GM20000 (cell line): ENCODE results near the gene TENT4B.

Experiments used
- DNase-seq: peaks from one replicate; pipeline ENCODE4 v3.0.0; 2012; ENCODE audit warnings: low spot score
- TF ChIP-seq, protein P1 (sequence below): IDR thresholded peaks from 2 replicates; pipeline ENCODE4 v1.5.1; 2012; ENCODE audit warnings: mild to moderate bottlenecking, control low read depth; ENCODE audit errors: extremely low read depth, missing control alignments

The TENT4B gene

GRCh38 chr16:50208460-50208931 lies 55.4 kb downstream of the TENT4B start:
- TF ChIP-seq, protein P1, sequence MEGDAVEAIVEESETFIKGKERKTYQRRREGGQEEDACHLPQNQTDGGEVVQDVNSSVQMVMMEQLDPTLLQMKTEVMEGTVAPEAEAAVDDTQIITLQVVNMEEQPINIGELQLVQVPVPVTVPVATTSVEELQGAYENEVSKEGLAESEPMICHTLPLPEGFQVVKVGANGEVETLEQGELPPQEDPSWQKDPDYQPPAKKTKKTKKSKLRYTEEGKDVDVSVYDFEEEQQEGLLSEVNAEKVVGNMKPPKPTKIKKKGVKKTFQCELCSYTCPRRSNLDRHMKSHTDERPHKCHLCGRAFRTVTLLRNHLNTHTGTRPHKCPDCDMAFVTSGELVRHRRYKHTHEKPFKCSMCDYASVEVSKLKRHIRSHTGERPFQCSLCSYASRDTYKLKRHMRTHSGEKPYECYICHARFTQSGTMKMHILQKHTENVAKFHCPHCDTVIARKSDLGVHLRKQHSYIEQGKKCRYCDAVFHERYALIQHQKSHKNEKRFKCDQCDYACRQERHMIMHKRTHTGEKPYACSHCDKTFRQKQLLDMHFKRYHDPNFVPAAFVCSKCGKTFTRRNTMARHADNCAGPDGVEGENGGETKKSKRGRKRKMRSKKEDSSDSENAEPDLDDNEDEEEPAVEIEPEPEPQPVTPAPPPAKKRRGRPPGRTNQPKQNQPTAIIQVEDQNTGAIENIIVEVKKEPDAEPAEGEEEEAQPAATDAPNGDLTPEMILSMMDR, result no peak
- no peak for DNase-seq

DNA sequence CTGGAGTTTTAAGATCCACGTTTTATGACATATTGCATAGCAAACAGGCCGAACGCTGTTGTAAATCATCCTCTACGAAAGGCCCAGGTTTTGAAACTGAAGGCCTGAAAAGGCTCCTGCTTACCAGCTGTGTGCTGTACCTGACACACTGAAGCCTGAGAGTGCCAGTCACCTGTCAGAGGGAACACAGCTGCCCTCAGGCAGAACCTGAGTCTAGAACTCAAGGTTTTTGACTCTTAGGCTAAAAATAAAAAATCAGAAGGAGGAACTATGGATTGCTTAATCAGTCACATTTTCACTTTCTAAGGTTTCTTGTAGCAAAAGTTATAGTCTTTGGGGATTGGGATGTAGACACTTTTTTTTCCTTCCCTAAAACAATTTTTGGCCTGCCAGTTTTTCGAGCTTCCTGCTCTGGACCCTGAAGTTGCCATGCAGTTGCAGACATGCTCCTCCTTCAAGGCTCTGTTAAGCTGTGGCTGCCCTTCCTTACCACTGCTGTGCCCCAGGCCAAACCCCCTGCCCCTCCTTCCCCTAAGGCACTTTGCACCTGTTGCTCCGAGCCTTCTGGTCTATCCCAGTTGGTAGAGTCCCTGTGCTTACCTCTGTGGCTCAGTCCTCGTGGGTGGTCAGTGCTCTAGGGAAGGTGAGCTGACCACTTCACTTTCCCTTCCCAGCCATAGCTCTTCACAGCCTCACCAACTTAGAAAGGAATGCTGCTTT lies 56.6 kb downstream of the TENT4B start:
- DNase-seq, result no peak
- TF ChIP-seq, protein P1, result no peak

GRCh38 chr16:50210266-50211038 lies 57.3 kb downstream of the TENT4B start:
- TF ChIP-seq, protein P1, result peak; percentile 69
- peak; percentile 64 for DNase-seq

- DNase-seq, result peak; percentile 47
- TF ChIP-seq, protein P1, result peak; percentile 47
Measured at GRCh38 chr16:50213939-50214519, 60.9 kb downstream of the TENT4B start.

- TF ChIP-seq, protein P1, result no peak
- no peak for DNase-seq
Measured at GRCh38 chr16:50215680-50216079, 62.6 kb downstream of the TENT4B start.

- TF ChIP-seq, protein P1, result no peak
Measured at GRCh38 chr16:50216231-50216630, 63.1 kb downstream of the TENT4B start.

More at GRCh38 chr16:50216231-50216630, 63.1 kb downstream of the TENT4B start:
- no peak for DNase-seq
